ENCODE measurements around the gene C4orf51. TPM values are rescaled to one million over a fixed set of nuclear protein-coding genes. Genes with fewer than 3 reads are reported as not detected.
"Not testable (repeated sequence)": the region's sequence is repeated elsewhere in the genome, so short reads cannot be mapped to it uniquely, and the experiment has no call there.

C4orf51 gene
- total RNA-seq, 1 experiment from 2014 or later = not detected

DNA sequence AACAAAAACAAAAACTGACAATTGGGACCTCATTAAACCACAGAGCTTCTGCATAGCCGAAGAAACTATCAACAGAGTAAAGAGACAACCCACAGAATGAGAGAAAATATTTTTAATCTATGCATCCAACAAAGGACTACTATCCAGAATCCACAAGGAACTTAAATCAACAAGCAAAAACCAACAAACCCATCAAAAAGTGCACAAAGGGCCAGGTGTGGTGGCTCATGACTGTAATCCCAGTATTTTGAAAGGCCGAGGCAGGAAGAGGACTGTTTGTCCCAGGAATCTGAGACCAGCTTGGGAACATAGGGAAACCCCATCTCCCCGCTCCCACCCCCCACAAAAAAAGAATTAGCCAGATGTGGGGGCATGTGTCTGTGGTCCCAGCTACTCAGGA, 10.7 kb downstream of the C4orf51 start:
- no peaks in the 10 kb centered on the region for H3K9me3 Mint-ChIP-seq (ENCODE audit: low read depth, unreplicated experiment)
- no peaks in the 10 kb centered on the region for H3K27me3 Mint-ChIP-seq (ENCODE audit: unreplicated experiment)
- intact Hi-C loops (cut with micrococcal nuclease; ENCODE audit: unreplicated experiment) = no loop called here
- no peak for DNase-seq
- TF ChIP-seq, protein P1, sequence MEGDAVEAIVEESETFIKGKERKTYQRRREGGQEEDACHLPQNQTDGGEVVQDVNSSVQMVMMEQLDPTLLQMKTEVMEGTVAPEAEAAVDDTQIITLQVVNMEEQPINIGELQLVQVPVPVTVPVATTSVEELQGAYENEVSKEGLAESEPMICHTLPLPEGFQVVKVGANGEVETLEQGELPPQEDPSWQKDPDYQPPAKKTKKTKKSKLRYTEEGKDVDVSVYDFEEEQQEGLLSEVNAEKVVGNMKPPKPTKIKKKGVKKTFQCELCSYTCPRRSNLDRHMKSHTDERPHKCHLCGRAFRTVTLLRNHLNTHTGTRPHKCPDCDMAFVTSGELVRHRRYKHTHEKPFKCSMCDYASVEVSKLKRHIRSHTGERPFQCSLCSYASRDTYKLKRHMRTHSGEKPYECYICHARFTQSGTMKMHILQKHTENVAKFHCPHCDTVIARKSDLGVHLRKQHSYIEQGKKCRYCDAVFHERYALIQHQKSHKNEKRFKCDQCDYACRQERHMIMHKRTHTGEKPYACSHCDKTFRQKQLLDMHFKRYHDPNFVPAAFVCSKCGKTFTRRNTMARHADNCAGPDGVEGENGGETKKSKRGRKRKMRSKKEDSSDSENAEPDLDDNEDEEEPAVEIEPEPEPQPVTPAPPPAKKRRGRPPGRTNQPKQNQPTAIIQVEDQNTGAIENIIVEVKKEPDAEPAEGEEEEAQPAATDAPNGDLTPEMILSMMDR (IDR thresholded peaks at IDR 0.05; ENCODE audit: unreplicated experiment) = no peak
- BruUV-seq (replicated peaks) = no TSS peak
- H3K4me1 Mint-ChIP-seq (ENCODE audit: low read depth, unreplicated experiment) = no peaks in the 10 kb centered on the region
- H3K36me3 Mint-ChIP-seq (ENCODE audit: insufficient read depth, unreplicated experiment) = no peaks in the 10 kb centered on the region
- no peak overlapping the region for H3K4me3 Mint-ChIP-seq (ENCODE audit: low read depth, unreplicated experiment)
- no peak overlapping the region for H3K27ac Mint-ChIP-seq (ENCODE audit: unreplicated experiment)
- CTCF ChIA-PET = no interaction called here

DNA sequence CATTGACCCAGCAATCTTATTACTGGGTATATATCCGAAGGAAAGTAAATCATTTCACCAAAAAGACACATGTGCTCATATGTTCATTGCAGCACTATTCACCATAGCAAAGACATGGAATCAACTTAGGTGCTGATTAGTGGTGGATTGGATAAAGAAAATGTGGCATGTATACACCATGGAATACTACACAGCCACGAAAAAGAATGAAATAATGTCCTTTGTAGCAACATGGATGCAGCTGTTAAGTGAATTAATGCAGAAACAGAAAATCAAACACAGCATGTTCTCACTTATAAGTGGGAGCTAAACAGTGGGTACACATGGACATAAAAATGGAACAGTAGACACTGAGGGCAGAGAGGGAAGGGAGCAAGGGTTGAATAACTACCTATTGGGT, 11.5 kb downstream of the C4orf51 start:
- H3K4me1 Mint-ChIP-seq (ENCODE audit: low read depth, unreplicated experiment); CTCF ChIA-PET; H3K27me3 Mint-ChIP-seq (ENCODE audit: unreplicated experiment); BruUV-seq (replicated peaks); DNase-seq; H3K4me3 Mint-ChIP-seq (ENCODE audit: low read depth, unreplicated experiment); H3K9me3 Mint-ChIP-seq (ENCODE audit: low read depth, unreplicated experiment); intact Hi-C loops (cut with micrococcal nuclease; ENCODE audit: unreplicated experiment); H3K27ac Mint-ChIP-seq (ENCODE audit: unreplicated experiment); H3K36me3 Mint-ChIP-seq (ENCODE audit: insufficient read depth, unreplicated experiment): not testable (repeated sequence)

DNA sequence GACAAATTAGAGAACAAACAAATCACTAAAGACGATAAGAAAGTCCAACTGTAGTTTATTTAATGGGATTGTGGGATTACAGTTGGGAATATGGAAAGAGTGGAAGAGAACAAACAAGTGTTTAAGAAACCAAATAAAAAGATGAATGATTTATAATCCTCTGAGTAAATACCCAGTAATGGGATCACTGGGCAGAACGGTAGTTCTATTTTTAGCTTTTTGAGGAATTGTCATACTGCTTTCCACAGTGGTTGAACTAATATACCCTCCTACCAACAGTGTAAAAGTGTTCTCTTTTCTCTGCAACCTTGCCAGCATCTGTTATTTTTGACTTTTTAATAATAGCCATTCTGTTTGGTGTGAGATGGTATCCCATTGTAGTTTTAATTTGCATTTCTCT, 15.0 kb downstream of the C4orf51 start:
- Mint-ChIP-seq H3K9me3 (ENCODE audit: low read depth, unreplicated experiment) (no peaks in the 10 kb centered on the region), H3K27ac (ENCODE audit: unreplicated experiment) (no peak overlapping the region), H3K4me1 (ENCODE audit: low read depth, unreplicated experiment) (no peaks in the 10 kb centered on the region), H3K36me3 (ENCODE audit: insufficient read depth, unreplicated experiment) (no peaks in the 10 kb centered on the region), H3K27me3 (ENCODE audit: unreplicated experiment) (no peaks in the 10 kb centered on the region), H3K4me3 (ENCODE audit: low read depth, unreplicated experiment) (no peak overlapping the region)
- CTCF ChIA-PET = no interaction called here
- DNase-seq = no peak
- intact Hi-C loops (cut with micrococcal nuclease; ENCODE audit: unreplicated experiment) = no loop called here
- TF ChIP-seq, protein P1 (IDR thresholded peaks at IDR 0.05; ENCODE audit: unreplicated experiment) = no peak
- BruUV-seq (replicated peaks) = no TSS peak

DNA sequence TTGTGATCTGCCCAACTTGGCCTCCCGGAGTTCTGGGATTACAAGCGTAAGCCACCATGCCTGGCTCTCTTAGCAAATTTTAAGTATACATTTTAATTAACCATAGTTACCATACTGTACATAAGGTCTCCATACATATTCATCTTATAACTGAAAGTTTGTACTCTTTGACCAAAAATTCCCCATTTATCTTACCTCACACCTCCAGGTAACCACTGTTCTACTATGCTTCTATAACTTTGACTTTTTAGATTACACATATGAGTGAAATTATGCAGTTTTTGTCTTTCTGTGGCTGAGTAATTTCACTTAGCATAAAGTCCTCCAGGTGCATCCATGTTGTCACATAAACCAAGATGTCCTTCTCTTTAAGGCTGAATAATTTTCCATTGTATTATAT, 17.4 kb downstream of the C4orf51 start:
- TF ChIP-seq, protein P1 (IDR thresholded peaks at IDR 0.05; ENCODE audit: unreplicated experiment) = no peak
- H3K9me3 Mint-ChIP-seq (ENCODE audit: low read depth, unreplicated experiment) = no peaks in the 10 kb centered on the region
- no peak overlapping the region for H3K27ac Mint-ChIP-seq (ENCODE audit: unreplicated experiment)
- H3K4me1 Mint-ChIP-seq (ENCODE audit: low read depth, unreplicated experiment) = no peaks in the 10 kb centered on the region
- CTCF ChIA-PET = no interaction called here
- intact Hi-C loops (cut with micrococcal nuclease; ENCODE audit: unreplicated experiment) = no loop called here
- H3K36me3 Mint-ChIP-seq (ENCODE audit: insufficient read depth, unreplicated experiment) = no peaks in the 10 kb centered on the region
- DNase-seq = no peak
- H3K27me3 Mint-ChIP-seq (ENCODE audit: unreplicated experiment) = no peaks in the 10 kb centered on the region
- no TSS peak for BruUV-seq (replicated peaks)
- no peak overlapping the region for H3K4me3 Mint-ChIP-seq (ENCODE audit: low read depth, unreplicated experiment)

DNA sequence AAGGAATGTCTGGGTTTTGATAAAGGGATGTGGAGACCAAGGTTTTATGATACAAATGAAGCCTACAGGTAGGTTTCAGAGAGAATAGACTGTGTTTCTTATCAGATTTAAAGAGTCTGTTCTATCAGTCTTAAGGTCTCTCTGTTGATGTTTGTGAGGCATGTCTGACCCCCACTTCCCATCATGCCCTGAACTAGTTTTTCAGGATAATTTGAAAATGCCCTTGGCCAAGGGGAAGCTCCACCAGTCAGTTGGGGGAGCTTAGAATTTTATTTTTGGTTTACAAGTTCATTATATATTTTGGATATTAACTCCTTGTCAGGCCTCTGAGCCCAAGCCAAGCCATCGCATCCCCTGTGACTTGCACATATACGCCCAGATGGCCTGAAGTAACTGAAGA, 18.6 kb downstream of the C4orf51 start:
- no peak overlapping the region for H3K4me3 Mint-ChIP-seq (ENCODE audit: low read depth, unreplicated experiment)
- no TSS peak for BruUV-seq (replicated peaks)
- H3K27ac Mint-ChIP-seq (ENCODE audit: unreplicated experiment) = no peak overlapping the region
- TF ChIP-seq, protein P1 (IDR thresholded peaks at IDR 0.05; ENCODE audit: unreplicated experiment) = no peak
- no peaks in the 10 kb centered on the region for H3K9me3 Mint-ChIP-seq (ENCODE audit: low read depth, unreplicated experiment)
- no peaks in the 10 kb centered on the region for H3K27me3 Mint-ChIP-seq (ENCODE audit: unreplicated experiment)
- CTCF ChIA-PET = no interaction called here
- H3K36me3 Mint-ChIP-seq (ENCODE audit: insufficient read depth, unreplicated experiment) = no peaks in the 10 kb centered on the region
- no peak for DNase-seq
- intact Hi-C loops (cut with micrococcal nuclease; ENCODE audit: unreplicated experiment) = no loop called here
- no peaks in the 10 kb centered on the region for H3K4me1 Mint-ChIP-seq (ENCODE audit: low read depth, unreplicated experiment)
